B cell (primary cell): ENCODE results near the gene ITPK1.

Experiments used
- CTCF ChIP-seq: fragments of 200-600 bp; IDR thresholded peaks from one replicate; pipeline ENCODE4 v1.8.0; 2022; ENCODE audit warnings: antibody characterized with exemption, mild to moderate bottlenecking
- EZH2 ChIP-seq: IDR thresholded peaks from 2 replicates; pipeline ENCODE4 v1.6.1; 2012; ENCODE audit warnings: borderline replicate concordance, low read depth, mild to moderate bottlenecking, moderate library complexity, low read length; ENCODE audit not compliant: insufficient read depth, poor library complexity, severe bottlenecking

GRCh38 chr14:93153121-93153520 lies 37.4 kb upstream of the ITPK1 start:
- TF ChIP-seq CTCF (no peak), EZH2 (no peak)
